ENCODE data around the gene TENM4. TPM values are rescaled to one million over a fixed set of nuclear protein-coding genes. Genes with fewer than 3 reads are reported as not detected.
"Not testable (repeated sequence)": the region's sequence is repeated elsewhere in the genome, so short reads cannot be mapped to it uniquely, and the experiment has no call there.

Gene TENM4
- total RNA-seq, 1 donor from 2014 or later: 16.9 TPM

DNA sequence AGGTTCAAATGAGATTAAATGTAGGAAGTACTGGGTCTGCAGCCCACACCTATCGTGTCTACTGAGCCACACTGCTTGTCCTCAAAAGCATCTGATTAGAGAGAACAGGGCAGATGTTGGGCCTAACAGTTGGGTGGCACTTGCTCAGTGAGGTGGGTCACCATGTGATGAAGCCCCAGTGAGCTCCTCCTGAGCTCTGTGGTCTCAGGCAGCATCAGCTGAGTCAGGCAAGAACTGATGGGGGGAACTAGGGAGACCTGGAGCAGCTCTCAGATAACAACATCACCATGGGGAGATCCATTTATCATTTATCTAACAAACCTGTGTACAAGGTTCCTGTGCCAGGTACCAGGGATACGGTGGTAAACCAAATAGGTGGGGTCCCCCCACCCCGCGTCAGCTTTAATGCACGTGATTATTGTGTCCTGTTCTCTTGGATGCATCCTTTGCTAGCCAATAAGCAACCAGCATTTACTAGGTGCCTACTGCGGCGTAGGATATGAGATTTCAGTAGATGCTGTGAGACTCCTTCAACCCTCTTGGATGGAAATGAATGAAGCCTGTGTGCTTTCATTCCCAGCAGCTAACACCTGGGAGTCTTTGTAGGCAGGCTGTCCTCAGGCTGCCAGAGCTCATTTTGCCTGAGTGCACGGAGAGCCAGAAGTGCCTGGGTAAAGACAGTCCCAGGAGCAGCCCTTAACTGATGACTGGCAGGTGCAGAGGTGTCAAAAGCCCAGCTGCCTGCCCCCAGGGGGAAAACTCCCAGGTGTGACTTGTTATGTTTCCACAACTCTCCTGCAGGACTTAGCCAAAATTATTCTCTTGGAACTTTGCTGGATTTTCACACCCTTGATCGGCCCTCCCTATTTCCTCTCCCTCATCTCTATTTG is 792.6 kb downstream of the TENM4 start:
- no peak for DNase-seq (ENCODE audit: low spot score)

DNA sequence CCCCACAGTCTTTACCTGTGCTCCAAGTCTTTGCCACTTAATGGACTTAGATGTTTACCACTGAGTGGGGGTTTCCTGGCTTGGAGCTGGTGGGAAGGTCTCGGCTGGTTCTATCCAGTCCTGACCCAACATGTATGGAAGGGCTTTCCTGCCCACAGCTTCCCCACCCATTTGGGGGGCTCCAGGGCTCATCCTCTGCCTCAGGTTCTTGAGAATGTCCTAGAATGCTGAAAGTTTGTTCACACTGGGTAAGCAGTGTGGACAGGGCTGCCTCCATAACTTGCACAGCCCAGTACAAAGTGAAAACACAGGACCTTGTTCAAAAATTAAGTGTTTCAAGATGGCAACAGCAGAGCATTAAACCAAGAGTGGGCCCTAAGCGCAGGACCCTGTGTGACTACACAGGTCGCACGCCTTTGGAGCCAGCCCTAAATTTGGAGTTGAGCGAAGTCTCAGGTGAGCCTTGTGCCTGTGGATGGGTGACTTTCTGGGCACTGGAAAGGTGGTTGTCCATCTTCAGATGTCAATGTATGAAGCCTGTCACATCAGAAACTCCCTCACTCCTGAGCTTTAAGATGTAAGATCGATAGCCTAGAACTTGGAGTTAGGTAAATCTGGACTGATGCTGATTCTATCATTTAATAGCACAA is 793.4 kb downstream of the TENM4 start:
- DNase-seq (ENCODE audit: low spot score): no peak

DNA sequence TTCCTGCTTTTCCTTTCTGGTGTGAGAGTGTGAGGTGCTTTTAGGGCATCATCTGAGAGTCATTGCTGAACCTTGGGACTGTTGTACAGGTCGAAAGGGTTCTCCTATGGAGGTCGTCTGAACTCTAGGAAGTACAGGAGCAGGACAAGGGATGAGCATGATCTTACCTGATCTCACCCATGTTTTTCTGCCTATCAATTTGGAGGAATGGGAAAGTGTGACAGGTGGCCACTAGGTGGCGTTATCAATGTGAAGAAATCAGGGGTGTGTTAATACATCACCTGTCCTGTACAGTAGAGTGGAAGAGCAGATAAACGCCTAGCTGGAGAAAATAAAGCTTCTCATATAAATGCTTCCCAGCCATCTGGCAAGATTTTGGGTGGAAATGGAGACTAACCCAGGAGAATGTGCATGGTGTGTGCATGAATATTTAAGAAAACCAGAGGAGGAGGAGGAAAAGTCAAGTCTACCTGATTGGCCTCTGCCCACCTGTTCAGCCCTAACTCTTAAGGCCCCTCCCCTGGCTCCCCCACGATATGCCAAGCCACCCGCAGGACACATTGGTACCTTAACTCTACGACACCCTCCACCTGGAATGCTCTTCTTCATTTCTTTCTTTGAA is 794.2 kb downstream of the TENM4 start:
- peak; percentile 27 for DNase-seq (ENCODE audit: low spot score)

DNA sequence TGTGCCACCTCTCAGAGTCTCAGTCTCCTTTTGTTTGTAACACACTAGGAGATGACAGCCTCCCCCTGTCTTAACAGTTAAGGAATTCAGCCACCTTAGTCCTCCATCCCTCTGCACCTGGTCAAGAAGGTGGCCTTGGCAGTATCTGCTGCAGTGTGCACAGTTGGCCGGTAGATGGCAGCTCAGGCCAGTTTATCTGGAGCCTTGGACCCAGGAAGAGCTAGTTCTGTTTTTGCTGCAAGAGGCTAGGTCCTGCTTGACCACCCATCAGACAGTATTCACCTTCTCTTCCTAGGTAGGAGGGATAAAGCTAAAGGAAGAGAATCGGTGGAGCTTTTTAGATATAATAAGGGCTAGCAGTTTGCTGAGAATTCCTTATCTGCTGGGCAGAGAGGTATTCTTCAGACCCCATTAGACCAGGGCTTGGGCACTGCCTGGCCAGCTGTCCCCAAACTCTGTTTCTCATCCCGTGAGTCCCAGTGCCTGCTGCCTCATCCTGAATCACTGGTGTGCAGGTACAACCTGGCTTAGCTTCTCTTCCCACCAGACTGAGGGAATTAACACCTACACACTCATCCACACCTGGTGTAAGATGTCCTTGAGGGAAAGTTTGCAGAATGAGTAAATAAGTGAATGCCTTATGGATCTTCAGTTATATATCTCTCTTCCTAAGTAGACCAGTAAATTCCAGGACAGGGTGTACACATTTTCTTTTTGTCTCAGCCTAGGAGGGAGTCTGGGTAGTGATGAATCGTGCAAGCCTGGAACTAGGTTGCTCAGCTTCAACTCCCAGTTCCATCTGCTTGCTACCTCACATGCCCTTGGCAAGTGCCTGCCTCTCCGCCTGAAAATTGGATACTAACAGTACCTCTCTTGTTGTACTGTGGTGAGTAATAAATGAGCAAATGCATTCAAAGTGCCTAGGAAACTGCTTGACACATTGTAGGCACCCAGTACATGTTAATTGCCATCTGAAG is 795.3 kb downstream of the TENM4 start:
- peak; percentile 71 for DNase-seq (ENCODE audit: low spot score)

DNA sequence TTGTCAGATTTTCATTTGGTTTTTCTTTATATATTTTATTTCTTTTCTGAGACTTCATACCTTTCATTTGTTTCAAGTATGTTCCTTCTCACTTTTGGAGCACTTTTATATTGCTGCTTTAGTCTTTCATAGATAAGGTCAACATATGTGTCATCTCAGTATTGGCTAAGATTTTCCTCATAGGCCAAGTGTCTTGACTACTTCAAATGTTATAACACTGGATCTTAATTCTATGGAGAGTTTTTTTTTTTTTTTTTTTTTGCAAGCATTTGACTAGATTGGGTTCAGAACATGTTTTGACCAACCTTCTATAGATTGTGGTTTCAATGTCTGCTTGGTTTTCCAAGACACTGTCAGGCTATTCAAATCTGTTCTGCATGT is 797.2 kb downstream of the TENM4 start:
- no peak for DNase-seq (ENCODE audit: low spot score)

DNA sequence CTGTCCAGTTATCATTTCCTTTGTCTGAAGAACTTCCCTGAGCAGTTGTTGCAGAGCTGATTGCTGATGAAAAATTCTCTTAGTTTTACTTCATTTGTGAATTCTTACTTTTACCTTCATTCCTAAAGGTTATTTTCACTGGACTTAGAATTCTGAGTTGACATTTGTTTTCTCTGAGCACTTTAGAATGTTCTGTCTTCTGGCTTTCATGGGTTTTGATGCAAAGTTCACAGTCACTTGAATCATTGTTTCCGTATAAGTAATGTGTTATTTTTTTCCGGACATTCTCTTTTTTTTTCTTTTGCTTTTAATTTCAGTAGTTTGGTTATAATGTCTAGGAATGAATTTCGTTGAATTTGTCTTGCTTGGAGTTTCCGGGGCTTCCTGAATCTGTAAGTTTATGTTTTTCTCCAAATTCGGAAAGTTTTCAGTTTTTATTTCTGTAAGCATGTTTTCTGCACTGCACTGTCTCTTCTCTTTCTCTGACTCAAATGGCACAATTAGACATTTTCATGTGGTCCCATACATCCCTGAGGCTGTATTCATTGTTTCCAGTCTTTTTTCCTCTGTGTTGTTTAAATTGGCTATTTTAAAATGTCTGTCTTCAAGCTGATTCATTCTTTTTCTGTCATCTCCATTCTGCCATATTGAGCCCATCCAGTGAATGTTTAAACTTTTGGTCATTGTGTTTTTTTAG is 797.7 kb downstream of the TENM4 start:
- DNase-seq (ENCODE audit: low spot score): no peak

DNA sequence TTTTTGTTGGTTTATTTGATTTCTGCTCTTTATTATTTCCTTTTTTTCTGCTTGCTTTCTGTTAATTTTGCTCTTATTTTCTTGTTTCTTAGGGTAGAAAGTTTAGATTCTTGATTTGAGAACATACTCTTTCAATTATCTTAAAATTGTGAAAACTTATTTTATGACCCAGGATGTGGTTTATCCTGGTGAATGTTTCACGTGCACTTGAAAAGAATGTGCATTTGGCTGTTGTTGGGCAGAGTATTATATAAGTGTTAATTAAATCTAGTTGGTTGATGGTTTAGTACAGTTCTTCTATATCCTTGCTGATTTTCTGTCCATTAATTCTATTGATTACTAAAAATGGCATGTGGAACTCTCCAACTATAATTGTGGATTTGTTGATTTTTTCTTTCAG is 799.3 kb downstream of the TENM4 start:
- no peak for DNase-seq (ENCODE audit: low spot score)

DNA sequence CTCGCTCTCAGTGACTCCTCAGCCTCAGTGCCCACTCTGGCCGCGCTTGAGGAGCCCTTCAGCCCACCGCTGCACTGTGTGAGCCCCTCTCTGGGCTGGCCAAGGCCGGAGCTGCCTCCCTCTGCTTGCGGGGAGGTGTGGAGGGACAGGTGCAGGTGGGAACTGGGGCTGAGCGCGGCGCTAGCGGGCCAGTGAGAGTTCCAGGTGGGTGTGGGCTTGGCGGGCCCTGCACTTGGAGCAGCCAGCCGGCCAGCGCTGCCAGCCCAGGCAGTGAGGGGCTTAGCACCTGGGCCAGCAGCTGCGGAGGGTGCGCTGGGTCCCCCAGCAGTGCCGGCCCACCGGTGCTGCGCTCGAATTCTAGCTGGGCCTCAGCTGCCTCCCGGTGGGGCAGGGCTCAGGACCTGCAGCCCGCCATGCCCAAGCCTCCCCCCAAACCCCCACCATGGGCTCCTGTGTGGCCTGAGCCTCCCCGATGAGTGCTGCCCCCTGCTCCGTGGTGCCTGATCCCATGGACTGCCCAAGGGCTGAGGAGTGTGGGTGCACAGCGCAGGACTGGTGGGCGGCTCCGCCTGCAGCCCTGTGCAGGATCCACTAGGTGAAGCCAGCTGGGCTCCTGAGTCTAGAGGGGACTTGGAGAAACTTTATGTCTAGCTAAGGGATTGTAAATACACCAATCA is 802.0 kb downstream of the TENM4 start:
- DNase-seq (ENCODE audit: low spot score): no peak

DNA sequence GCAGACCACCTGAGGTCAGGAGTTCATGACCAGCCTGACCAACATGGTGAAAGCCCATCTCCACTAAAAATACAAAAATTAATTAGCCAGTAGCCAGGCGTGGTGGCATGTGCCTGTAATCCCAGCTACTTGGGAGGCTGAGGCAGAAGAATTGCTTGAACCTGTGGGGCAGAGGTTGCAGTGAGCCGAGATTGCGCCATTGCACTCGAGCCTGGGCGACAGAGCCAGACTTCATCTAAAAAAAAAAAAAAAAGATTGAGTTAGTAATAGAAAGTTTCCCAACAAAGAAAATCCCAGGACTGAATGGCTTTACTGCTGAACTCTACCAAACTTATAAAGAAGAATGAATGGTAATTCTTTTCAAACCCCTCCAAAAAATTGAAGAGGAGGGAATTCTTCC is 803.3 kb downstream of the TENM4 start:
- not testable (repeated sequence) for DNase-seq (ENCODE audit: low spot score)

DNA sequence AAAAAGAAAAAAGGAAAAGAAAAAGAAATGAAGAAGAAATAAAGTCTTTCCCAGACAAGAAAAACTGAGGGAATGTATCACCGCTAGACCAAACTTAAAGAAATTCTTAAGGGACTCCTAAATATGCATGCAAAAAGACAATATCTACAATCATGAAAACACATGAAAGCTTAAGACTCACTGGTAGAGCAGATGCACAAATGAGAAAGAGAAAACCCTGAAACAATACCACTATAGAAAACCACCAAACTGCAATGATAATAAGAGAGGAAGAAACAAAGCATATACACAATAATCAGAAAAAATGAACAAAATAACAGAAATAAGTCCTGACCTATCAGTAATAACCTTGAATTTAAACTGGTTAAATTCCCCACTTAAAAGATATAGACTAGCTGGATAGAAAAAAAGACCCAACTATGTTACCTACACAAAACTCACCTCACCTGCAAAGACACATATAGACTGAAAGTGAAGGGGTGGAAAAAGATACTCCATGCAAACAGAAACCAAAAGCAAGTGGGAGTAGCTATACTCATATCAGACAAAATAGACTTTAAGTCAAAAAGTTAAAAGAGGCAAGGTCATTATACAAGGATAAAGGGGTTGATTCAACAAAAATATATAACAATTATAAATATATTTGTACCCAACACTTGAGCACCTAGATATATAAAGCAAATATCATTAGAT is 804.9 kb downstream of the TENM4 start:
- DNase-seq (ENCODE audit: low spot score): no peak

DNA sequence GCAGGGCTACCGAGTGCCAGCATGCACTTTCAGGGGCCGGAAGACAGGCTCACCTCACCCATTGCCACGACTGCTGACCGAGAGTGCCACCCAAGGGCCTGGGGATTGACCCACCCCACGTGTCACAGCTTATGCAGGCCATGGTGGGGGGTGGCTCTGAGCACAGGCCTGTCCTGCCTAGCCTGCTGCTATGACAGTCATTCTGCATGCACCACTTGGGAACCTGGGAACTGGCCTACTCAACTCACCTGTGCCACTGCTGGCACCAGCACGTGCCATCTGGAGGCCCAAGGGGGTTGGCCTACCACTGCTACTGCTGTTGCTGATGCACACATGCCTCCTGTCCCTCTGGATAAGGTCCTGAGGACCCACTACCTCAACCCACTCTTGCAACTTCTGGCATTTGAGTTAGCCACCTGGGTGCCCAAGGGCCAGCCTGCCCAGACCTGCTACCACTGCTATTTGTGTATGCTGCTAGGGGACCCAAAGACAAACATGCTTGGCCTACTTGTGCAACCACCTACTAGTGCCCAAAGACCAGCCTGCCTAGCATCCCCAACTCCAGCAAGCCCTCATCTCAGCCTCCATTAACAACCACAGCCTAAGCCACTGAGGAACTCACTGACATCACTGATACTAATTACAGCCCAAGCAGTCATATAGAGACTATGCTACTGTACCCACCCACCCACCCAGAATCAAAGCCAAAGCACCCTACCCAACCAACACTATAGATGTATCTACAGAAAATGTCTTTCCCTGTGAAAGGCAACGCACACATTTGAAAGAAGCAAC is 807.1 kb downstream of the TENM4 start:
- no peak for DNase-seq (ENCODE audit: low spot score)

DNA sequence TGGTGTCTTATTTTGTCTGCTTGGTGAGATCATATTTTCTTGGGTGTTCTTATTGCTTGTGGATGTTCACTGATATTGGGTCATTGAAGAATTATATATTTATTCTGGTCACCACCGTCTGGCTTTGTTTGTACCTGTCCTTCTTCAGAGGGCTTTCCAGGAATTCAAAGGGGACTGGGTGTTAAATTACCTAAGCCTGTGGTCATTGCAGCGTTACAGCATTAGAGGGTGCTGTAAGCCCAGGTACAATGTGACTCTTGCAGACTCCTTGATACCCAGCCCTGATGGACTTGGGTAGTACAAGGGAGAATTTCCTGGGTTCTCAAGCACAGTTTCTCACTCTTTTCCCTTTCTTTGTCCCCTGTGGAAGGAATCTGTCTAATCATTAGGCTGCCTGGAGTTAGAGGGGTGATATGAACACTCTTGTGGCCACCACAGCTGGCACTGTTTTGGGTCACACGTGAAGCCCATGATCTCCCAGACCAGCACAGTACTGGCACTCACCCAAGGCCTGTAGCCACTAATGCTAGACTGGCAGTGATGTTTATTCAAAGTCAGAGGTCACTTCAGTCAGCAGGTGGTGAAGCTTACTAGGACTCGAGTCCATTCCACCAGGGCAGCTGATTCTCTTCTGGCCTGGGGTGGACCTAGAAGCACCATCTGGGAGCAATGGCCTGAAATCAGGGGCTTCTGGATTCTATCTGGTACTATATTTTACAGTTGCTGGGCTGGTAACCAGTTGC is 810.1 kb downstream of the TENM4 start:
- no peak for DNase-seq (ENCODE audit: low spot score)

DNA sequence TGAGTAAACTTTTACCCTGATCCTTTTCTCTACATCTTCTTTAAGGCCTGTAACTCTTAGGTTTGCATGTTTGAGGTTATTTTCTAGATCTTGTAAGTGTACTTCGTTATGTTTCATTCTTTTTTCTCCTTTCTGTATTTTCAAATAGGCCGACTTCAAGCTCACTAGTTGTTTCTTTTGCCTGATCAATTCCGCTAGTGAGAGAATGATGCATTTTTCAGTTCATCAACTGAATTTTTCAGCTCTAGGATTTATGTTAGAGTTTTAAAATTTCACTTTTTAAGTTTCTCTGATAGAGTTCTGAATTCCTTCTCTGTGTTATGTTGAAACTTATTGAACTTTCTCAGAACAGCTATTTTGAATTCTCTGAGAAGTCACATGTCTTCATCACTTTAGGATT is 810.7 kb downstream of the TENM4 start:
- no peak for DNase-seq (ENCODE audit: low spot score)

DNA sequence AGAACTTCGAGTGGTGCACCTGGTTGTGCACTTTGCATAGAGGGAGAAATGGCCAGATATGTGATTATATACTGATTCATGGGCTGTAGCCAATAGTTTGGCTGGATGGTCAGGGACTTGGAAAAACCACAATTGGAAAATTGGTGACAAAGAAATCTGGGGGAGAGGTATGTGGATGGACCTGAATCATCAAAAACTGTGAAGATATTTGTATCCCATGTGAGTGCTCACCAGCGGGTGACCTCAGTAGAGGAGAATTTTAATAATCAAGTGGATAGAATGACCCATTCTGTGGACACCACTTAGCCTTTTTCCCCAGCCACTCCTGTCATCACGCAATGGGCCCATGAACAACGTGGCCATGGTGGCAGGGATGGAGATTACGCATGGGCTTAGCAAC is 818.2 kb downstream of the TENM4 start:
- DNase-seq (ENCODE audit: low spot score): no peak

DNA sequence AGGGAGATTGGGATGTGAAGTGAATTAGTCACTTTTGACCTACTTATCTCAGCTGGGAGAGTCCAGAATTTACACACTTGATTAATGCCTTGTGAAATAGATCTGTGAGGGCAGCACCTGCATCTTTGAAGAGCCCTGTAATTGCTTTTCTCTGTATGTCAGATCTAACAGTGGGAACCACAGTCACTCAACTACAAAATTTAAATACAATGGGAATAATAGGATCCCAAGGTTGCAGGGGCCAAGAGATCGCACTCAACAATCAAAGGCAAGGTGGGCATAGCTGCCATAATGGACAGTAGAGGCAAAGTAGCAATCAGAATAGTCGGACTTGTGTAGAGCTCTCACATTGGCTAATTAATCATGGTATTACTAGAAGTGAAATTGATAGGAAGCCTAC is 820.7 kb downstream of the TENM4 start:
- no peak for DNase-seq (ENCODE audit: low spot score)

DNA sequence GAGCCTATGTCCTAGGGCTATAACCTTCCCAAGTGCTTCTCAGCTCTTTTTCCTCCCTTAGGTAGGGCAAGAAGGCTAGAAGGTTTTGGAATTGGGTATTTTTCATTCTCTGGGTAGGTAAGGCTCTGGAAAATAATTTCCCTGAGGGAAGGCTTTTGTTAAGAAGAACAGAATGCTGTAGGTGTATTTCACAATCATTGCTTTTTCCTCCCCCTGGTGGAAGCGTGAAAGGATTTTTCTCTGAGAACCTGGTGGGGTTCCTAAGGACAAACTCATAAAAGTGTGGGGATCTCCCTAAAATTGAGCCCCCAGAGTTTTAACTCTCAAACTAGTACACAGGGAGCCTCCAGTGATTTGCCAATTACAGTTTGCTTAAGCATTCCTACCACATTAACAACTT is 825.1 kb downstream of the TENM4 start:
- DNase-seq (ENCODE audit: low spot score): no peak

DNA sequence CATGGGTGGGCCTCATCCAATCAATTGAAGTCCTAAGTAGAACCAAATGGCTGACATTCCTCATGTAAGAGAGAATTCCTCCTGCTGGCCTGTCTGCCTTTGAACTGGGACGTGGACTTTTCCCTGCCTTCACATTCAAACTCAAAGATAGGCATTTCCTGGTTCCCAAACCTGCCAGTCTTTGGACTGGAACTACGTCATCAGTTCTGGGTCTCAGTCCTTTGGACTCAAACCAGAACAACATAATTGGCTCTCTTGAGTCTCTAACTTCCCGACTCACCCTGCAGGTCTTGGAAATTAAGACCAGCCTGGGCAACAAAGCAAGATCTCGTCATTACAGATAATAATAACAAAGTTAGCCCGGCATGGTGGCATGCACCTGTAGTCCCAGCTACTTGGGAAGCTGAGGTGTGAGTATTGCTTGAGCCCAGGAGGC is 827.4 kb downstream of the TENM4 start:
- DNase-seq (ENCODE audit: low spot score): no peak

DNA sequence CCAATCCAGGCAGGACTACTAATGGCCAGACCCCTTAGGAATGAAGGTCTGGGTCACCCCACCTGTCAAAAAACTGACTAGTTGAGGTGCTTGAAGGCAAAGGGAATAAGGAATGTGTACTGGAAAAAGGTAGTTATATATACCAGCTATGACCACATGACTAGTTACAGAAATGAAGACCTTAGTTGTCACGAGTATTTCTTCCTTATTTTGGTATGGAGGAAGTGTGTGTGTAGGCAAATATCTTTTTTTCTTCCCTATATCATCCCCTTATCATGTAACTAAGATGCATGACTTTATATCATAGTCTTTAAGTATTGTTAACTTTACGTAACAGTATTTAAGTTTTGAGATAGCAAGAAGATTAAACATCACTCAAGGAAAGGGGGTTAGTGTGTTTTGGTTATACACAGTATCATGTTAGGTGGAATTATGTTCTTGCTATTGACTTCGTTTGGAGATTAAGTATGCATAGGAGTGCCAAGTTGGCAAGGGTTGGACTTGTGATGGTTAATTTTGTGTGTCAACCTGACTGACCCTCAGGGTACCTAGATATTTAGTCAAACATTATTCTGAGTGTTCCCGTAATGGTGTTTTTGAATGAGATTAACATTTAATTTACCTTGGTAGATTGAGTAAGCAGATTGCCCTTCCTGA is 828.0 kb downstream of the TENM4 start:
- DNase-seq (ENCODE audit: low spot score): no peak

All from umbilical cord (tissue), 2 donors.